Endothelial cell (in vitro differentiated cells): ENCODE measurements around the gene GINS3. TPM values are rescaled to one million over a fixed set of nuclear protein-coding genes. Genes with fewer than 3 reads are reported as not detected.

Experiments
- DNase-seq: peaks from one replicate; pipeline ENCODE4 v3.0.0; 2021; ENCODE audit warnings: low spot score
- H3K27ac Mint-ChIP-seq: one replicate; pipeline ENCODE4 v1.8.0; 2021; ENCODE audit warnings: mixed read lengths, inconsistent platforms; ENCODE audit not compliant: unreplicated experiment
- H3K27me3 Mint-ChIP-seq: one replicate; pipeline ENCODE4 v1.8.0; 2021; ENCODE audit warnings: mild to moderate bottlenecking, moderate library complexity, mixed read lengths, inconsistent platforms; ENCODE audit not compliant: unreplicated experiment
- H3K36me3 Mint-ChIP-seq: one replicate; pipeline ENCODE4 v1.8.0; 2021; ENCODE audit warnings: mild to moderate bottlenecking, low read depth, mixed read lengths, inconsistent platforms; ENCODE audit not compliant: unreplicated experiment
- H3K4me1 Mint-ChIP-seq: one replicate; pipeline ENCODE4 v1.8.0; 2021; ENCODE audit warnings: mild to moderate bottlenecking, mixed read lengths, inconsistent platforms; ENCODE audit not compliant: unreplicated experiment
- H3K4me3 Mint-ChIP-seq: one replicate; pipeline ENCODE4 v1.8.0; 2021; ENCODE audit warnings: mild to moderate bottlenecking, mixed read lengths, inconsistent platforms; ENCODE audit not compliant: unreplicated experiment
- H3K9me3 Mint-ChIP-seq: one replicate; pipeline ENCODE4 v1.8.0; 2021; ENCODE audit warnings: mixed read lengths, inconsistent platforms; ENCODE audit not compliant: unreplicated experiment
- total RNA-seq: library from RNA; stranded (reverse); fragmentation: NEBNext Ultra II Directional; extraction: Animal tissue kit (Norgen Biotek cat#: 25700); gene quantifications from one replicate; pipeline ENCODE4 v1.2.1, GENCODE V29; 2021; ENCODE audit not compliant: unreplicated experiment
- TF ChIP-seq, protein P1 (sequence below): fragments of 200-600 bp; sonication (generic); IDR thresholded peaks from one replicate; pipeline ENCODE4 v1.5.0; 2021; ENCODE audit warnings: antibody characterized with exemption; ENCODE audit not compliant: unreplicated experiment

Gene GINS3
- total RNA-seq, 1 donor from 2014 or later: 4.9 TPM

DNA sequence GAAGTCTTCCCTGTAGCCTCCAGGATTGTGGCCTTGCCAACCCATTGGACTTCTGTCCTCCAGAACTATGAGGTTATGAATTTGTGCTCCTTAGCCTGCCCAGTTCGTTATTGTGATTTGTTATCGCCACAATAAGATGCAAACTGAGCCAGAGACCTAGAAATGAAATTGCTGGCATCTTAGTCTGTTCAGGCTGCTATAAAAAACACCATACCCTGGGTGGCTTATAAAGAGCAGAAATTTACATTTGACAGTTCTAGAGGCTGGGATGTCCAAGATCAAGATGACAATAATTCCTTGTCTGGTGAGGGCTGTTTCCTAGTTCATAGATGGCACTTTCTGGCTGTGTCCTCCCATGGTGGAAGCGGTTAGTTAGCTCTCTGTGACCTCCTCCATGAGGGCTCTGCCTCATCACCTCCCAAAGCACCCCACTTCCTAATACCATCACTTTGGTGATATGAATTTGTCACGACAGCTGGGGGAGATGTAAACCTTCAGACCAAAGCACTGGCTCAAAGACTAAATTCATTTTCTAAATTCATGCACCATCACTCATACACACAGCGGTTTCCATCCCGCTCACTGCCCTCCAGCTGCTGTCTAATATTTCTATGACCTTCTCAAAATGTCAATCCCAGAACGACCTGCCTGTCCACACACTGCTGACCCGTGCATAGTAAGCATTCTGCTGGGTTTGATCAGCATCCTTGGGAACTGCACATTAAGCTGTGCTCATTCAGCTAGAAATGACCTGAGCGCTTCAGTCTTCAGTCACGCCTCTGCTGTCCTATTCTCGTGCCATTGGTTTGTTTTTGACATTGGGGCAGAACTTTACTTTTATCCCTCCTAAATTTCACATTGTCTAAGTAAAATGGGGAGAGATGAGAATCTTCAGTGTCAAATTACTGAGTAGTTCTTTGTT lies 36.6 kb downstream of the GINS3 start:
- H3K27ac Mint-ChIP-seq: no peak overlapping the region

DNA sequence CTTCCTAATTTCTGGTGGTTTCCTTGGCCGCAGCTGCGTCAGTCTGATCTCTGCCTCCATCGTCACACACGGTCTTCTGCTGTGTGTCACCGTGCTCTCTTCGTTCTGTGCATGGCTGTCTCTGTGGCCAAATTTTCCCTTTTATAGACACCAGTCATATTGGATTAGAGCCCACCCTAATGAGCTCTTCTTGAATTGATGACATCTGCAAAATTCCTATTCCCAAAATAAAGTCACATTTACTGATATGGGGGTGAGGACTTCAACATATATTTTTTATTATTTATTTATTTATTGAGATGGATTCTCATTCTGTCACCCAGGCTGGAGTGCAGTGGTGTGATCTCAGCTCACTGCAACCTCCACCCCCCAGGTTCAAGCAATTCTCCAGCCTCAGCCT lies 38.4 kb downstream of the GINS3 start:
- no peak overlapping the region for H3K27ac Mint-ChIP-seq
- DNase-seq: no peak
- H3K4me3 Mint-ChIP-seq: no peak overlapping the region
- TF ChIP-seq, protein P1, sequence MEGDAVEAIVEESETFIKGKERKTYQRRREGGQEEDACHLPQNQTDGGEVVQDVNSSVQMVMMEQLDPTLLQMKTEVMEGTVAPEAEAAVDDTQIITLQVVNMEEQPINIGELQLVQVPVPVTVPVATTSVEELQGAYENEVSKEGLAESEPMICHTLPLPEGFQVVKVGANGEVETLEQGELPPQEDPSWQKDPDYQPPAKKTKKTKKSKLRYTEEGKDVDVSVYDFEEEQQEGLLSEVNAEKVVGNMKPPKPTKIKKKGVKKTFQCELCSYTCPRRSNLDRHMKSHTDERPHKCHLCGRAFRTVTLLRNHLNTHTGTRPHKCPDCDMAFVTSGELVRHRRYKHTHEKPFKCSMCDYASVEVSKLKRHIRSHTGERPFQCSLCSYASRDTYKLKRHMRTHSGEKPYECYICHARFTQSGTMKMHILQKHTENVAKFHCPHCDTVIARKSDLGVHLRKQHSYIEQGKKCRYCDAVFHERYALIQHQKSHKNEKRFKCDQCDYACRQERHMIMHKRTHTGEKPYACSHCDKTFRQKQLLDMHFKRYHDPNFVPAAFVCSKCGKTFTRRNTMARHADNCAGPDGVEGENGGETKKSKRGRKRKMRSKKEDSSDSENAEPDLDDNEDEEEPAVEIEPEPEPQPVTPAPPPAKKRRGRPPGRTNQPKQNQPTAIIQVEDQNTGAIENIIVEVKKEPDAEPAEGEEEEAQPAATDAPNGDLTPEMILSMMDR: no peak
- no peaks in the 10 kb centered on the region for H3K9me3 Mint-ChIP-seq
- no peaks in the 10 kb centered on the region for H3K36me3 Mint-ChIP-seq
- peaks cover 5% of the 10 kb centered on the region for H3K4me1 Mint-ChIP-seq
- peaks cover 5% of the 10 kb centered on the region for H3K27me3 Mint-ChIP-seq

More for the DNA sequence above, 36.6 kb downstream of the GINS3 start:
- Mint-ChIP-seq H3K4me3 (no peak overlapping the region), H3K27me3 (peaks cover 7% of the 10 kb centered on the region), H3K9me3 (no peaks in the 10 kb centered on the region), H3K36me3 (no peaks in the 10 kb centered on the region), H3K4me1 (peaks cover 11% of the 10 kb centered on the region)
- TF ChIP-seq, protein P1: no peak
- DNase-seq: no peak

DNA sequence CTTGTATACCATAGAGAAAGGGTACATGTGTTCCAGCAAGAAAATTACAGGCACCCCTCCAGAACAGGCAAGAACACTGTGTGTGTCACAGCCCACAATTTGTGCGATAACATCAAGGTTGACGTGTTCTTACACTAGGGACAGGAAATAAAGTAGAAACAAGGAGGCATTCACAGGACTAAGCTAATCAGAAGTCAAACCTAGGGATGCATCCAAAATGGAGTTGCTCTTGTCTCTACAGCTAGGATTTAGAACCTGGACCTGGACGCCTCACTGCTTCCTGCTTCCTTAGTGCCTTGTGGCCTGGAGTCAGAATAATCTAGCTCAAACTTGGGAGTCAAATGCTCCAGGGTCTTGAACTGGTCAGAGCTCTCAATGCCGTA lies 41.3 kb downstream of the GINS3 start:
- H3K9me3 Mint-ChIP-seq: no peaks in the 10 kb centered on the region
- DNase-seq: no peak
- no peaks in the 10 kb centered on the region for H3K4me1 Mint-ChIP-seq
- TF ChIP-seq, protein P1: no peak
- no peak overlapping the region for H3K27ac Mint-ChIP-seq
- H3K4me3 Mint-ChIP-seq: no peak overlapping the region
- peaks cover 9% of the 10 kb centered on the region for H3K27me3 Mint-ChIP-seq
- H3K36me3 Mint-ChIP-seq: no peaks in the 10 kb centered on the region

DNA sequence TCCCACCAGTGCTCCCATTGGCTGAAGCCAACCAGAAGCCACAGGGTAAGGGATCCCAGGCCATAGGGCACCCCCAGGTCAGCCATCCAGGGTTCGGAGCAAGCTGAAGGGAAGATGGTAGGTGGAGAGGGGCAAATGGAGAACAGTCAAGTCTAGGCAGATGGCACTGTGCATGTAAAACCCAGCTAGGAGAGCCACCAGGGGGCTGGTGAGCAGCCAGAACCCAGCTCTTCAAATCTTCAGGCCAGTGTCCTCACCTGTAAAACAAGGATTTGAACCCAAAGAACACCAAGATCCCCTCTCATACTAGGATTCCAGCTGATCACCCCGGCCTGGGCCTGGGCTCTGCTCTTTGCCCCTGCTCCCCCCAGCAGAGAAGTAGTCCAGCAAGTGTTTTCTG lies 43.5 kb downstream of the GINS3 start:
- Mint-ChIP-seq H3K4me1 (no peaks in the 10 kb centered on the region), H3K4me3 (no peak overlapping the region), H3K36me3 (no peaks in the 10 kb centered on the region), H3K9me3 (no peaks in the 10 kb centered on the region), H3K27ac (no peak overlapping the region), H3K27me3 (peaks cover 7% of the 10 kb centered on the region)
- no peak for DNase-seq
- TF ChIP-seq, protein P1: no peak

DNA sequence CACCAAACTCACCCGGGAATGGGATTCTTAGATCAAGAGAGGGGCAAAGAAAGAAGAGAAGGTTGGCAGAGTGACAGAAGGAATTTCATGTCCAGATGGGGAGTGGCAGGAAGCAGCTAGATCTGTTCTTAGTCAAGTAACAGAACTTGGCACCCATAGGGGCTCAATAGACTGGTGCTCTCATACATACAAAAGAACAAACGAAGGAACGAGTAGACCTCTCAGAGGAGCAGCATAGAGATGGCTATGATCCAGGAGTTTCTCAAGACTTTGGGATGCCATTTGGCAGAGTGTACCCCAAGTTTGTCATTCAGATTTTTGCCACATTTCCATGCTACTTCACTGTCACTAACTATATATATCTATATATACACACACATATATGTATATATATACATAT lies 47.9 kb downstream of the GINS3 start:
- Mint-ChIP-seq H3K4me3 (no peak overlapping the region), H3K4me1 (peaks cover 4% of the 10 kb centered on the region), H3K27me3 (peaks cover 5% of the 10 kb centered on the region), H3K36me3 (no peaks in the 10 kb centered on the region), H3K9me3 (no peaks in the 10 kb centered on the region), H3K27ac (no peak overlapping the region)
- DNase-seq: no peak
- TF ChIP-seq, protein P1: no peak
